HG03064 (cell line): Measurements from ENCODE around the gene IGSF21.
"Not testable (repeated sequence)": the region's sequence is repeated elsewhere in the genome, so short reads cannot be mapped to it uniquely, and the experiment has no call there.

ENCODE experiments used
- ATAC-seq: cut with Tn5 transposase; IDR thresholded peaks from one replicate; pipeline ENCODE4 v1.9.1; 2021; ENCODE audit warnings: low read depth; ENCODE audit not compliant: unreplicated experiment

Gene IGSF21

GRCh38 chr1:18142969-18143368 lies 35.4 kb downstream of the IGSF21 start:
- ATAC-seq: no peak

GRCh38 chr1:18144062-18144461 lies 36.5 kb downstream of the IGSF21 start:
- no peak for ATAC-seq

GRCh38 chr1:18144916-18145647 lies 37.5 kb downstream of the IGSF21 start:
- no peak for ATAC-seq

GRCh38 chr1:18145851-18146618 lies 38.4 kb downstream of the IGSF21 start:
- ATAC-seq: no peak

- ATAC-seq: no peak
Observed at GRCh38 chr1:18146886-18147285, 39.3 kb downstream of the IGSF21 start.

DNA sequence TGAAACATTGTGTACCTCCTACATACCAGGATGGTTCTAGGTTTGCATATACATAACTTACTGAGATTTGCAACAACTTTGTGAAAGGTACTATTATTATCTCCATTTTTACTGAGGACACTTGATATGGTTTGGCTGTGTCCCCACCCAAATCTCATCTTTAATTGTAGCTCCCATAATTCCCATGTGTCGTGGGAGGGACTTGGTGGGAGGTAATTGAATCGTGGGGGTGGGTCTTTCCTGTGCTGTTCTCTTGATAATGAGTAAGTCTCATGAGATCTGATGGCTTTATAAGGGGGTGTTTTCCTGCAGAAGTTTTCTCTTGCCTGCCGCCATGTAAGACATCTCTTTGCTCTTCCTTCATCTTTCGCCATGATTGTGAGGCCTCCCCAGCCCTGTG lies 40.1 kb downstream of the IGSF21 start:
- ATAC-seq: no peak

DNA sequence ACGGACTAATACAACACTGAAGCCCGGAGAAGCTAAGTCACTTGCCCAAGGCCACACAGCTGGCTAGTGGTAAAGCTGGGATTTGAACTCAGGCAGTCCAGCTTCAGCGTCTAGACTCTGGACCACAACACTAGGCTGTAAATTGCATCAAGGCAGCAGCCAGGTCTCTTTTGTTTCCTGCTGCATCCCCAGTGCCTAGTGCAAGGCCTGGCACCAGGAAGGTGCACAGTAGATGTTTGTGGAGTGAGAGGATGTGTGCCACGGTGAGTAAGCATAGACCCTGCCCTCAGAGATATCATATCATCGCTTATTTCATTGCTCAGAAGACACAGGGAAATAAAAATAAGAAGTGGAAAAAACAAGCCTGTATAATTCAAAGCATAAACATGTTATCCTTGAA lies 40.9 kb downstream of the IGSF21 start:
- no peak for ATAC-seq

DNA sequence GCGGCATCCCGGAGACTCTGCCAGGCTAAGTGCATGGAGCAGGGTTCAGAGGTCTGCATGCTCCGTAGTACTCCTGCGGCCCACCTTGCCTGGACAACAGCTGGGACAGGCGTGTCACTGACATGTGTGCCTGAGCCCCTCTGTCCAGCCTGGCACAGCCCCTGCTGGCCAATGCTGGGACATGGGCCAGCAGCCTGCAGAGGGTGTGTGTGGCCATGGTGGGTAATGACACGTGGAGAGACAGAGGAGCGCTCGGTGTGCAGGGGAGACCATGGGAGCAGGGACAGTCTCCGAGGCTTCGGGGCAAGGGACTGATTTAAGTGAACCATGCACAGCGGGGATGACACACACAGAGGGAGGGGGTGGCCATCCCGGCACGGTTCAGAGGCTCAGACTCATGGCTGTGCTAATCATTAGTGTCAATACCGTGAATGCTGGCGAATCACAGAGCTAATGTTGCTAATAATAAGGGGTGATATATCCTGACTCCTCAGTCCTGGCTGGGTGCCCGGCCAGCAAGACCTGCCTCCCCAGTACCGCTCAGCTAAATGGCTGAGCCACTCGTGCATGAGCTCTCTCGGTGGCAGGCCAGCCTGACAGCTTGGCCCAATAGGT lies 41.5 kb downstream of the IGSF21 start:
- ATAC-seq: no peak

DNA sequence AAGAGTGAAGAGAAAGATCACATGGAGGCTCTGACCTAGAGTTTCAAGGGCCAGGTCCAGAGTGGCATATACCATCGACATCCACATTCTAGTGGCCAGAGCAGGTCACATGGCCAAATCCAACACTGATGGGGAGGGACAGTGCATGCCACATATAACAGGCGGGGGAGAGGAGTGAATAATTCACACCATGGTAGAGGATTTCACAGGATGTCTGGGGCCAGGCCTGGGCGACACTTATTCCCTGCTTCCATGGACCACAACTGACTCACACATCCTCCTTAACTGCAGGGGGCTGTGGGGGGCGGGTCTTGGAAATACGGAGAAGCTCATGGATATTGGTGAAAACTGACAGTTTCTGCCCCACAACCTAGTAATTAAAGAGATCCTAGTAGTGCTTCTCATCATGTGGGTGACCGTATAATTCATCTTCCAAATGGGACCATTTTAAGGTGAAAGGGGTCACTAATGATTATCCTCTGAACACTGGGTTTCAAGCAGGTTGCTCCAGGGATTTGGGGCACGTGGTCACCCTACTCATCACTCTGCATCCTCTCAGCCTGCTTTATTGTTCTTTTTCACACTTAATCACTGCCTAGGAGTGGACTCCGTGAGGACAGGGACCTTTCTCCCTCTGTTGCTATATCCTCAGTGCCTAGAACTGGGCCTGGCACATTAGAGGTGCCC lies 44.0 kb downstream of the IGSF21 start:
- no peak for ATAC-seq

GRCh38 chr1:18154430-18155194 lies 47.0 kb downstream of the IGSF21 start:
- ATAC-seq: no peak

- no peak for ATAC-seq
Observed at GRCh38 chr1:18155881-18156385, 48.3 kb downstream of the IGSF21 start.

- ATAC-seq: no peak
Observed at GRCh38 chr1:18157352-18157751, 49.8 kb downstream of the IGSF21 start.

DNA sequence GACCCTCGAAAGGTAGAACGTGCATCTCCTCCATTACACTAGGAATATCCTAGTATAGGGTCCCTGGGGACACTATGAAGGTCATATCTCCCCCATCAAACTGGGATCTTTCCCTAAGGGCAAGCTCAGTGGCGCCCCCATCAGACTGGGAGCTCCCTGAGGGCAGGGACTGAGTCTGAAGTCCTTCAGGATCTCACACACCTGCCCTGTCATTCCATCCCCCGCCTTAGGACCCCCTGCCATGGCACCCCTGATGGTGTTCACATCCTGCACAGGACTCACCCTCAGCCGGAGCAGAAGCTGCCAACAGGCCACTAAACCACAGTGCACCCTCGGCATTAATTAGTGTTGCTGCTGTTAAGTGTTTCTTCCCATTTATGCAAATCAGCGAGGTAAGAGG lies 50.4 kb downstream of the IGSF21 start:
- no peak for ATAC-seq

GRCh38 chr1:18158714-18159113 lies 51.1 kb downstream of the IGSF21 start:
- no peak for ATAC-seq

GRCh38 chr1:18160290-18160942 lies 52.8 kb downstream of the IGSF21 start:
- no peak for ATAC-seq

- ATAC-seq: no peak
Observed at GRCh38 chr1:18161690-18162089, 54.1 kb downstream of the IGSF21 start.

DNA sequence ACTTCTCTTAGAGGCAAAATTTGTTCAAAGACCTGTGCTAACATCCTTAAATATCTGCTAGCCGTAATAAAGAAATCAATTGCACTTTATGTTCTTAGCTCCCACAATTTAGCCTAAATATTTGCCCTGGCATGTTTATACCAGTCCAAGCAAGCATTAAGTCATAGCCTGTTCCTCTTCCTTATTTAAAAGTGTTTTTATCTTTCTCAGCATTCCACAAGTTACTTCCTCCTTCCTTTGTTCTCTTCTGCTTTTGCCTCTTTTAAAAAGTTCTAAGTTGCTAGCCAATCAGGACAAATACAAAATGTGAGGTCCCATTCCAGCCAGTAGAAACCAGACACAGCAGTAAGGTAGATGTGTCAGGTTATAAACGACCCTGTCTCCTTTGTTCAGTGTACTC lies 58.0 kb downstream of the IGSF21 start:
- not testable (repeated sequence) for ATAC-seq

DNA sequence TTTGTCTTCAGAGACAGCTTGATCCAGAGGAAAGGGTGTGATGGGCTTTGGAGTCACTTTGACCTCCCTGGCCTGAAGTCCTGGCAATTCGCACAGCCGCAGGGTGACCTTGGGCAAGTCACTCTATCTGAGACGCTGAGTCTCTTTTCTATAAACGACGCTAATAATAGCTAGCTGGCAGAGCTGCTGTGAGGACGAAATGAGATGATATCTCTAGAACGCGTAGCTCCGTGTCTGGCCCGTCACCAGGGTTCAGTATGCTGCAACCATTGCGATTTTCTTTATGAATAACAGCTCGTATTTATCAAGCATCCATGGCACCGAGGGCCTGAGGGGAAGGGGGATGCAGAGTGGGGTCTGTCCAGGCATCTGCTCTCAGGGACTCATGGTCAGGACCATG lies 58.7 kb downstream of the IGSF21 start:
- ATAC-seq: no peak

DNA sequence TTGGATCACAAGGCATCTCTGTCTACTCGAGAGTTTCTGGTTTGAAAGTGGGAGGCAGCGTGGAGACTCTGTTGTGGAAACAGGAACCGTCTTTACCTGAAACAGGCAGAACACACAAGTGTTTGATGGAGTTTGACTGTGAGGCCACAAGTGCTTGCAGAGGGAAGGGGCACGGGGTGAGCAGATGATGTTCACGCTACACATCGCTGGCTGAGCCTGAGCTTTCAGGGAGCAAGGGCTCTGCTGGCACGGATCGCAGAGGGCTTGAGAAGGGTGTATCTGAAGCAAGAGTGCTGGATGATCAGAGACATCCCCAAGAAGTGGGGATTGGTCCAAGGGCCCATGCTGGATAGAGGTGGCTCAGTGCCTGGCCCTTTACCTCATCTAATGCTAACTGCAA lies 59.3 kb downstream of the IGSF21 start:
- no peak for ATAC-seq

- ATAC-seq: no peak
Observed at GRCh38 chr1:18170444-18170843, 62.8 kb downstream of the IGSF21 start.
